Measurements from ENCODE around the gene TAF6L.
"Not testable (repeated sequence)": the region's sequence is repeated elsewhere in the genome, so short reads cannot be mapped to it uniquely, and the experiment has no call there.

TAF6L gene

GRCh38 chr11:62823677-62824076, 52.5 kb downstream of the TAF6L start:
- Histone ChIP-seq H2BK5ac (ENCODE audit: low read depth, low read length, poor library complexity) (no peak overlapping the region), H3K9me3 (ENCODE audit: insufficient read depth, low read depth, low read length) (no peaks in the 10 kb centered on the region), H3K18ac (ENCODE audit: low read length) (no peak overlapping the region), H2BK120ac (ENCODE audit: insufficient read depth, low read length, poor library complexity) (no peak overlapping the region), H2AFZ (ENCODE audit: insufficient read depth, low read length, poor library complexity) (no peak overlapping the region), H2BK12ac (ENCODE audit: low read length) (no peak overlapping the region), H3K36me3 (ENCODE audit: control insufficient read depth in 1 of 2, insufficient read depth in 2 of 2, low read length in 2 of 2) (peaks cover 70 to 78% of the 10 kb centered on the region in 2 experiments), H3K4me1 (ENCODE audit: control insufficient read depth in 1 of 2, insufficient read depth in 2 of 2, low read length in 2 of 2) (no peaks in the 10 kb centered on the region), H3K79me1 (ENCODE audit: low read length) (no peaks in the 10 kb centered on the region), H3K23ac (ENCODE audit: low read length) (no peak overlapping the region), H4K91ac (ENCODE audit: low read depth, low read length) (no peak overlapping the region), H3K14ac (ENCODE audit: low read length) (no peak overlapping the region), H3K27ac (ENCODE audit: low read depth, low read length) (no peak overlapping the region), H3K79me2 (ENCODE audit: control insufficient read depth, insufficient read depth, low read length, poor library complexity) (no peaks in the 10 kb centered on the region), H3K9ac (ENCODE audit: low read length) (no peak overlapping the region), H2AK5ac (ENCODE audit: low read length) (no peak overlapping the region), H3K27me3 (ENCODE audit: insufficient read depth, low read length) (no peaks in the 10 kb centered on the region), H4K12ac (ENCODE audit: low read depth, low read length) (no peak overlapping the region), H3K4ac (ENCODE audit: low read depth, low read length) (no peak overlapping the region), H3K4me2 (ENCODE audit: low read length) (no peak overlapping the region), H3K4me3 (ENCODE audit: low read depth, low read length) (no peak overlapping the region), H4K8ac (ENCODE audit: low read depth, low read length) (no peak overlapping the region)
- DNase-seq, result no peak
- no CpG with 5 or more reads among the region's 3 CpGs for WGBS (ENCODE audit: extremely low coverage, insufficient coverage, insufficient read length)

DNA sequence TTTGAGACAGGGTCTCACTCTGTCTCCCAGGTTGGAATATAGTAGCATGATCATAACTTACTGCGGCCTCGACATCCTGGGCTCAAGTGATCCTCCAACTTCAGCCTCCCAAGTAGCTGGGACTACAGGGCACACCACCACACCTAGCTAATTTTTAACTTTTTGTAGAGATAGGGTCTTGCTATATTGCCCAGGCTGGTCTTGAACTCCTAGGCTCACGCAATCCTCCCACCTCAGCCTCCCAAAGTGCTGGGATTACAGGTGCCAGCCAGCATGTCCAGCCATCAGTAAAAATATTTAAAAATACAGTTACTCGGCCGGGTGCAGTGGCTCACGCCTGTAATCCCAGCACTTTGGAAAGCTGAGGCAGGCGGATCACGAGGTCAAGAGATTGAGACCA, 56.9 kb downstream of the TAF6L start:
- peaks cover 44 to 51% of the 10 kb centered on the region in 2 experiments for H3K36me3 ChIP-seq (ENCODE audit: control insufficient read depth in 1 of 2, insufficient read depth in 2 of 2, low read length in 2 of 2)
- not testable (repeated sequence) for H3K9me3 ChIP-seq (ENCODE audit: insufficient read depth, low read depth, low read length); H3K27me3 ChIP-seq (ENCODE audit: insufficient read depth, low read length); H4K8ac ChIP-seq (ENCODE audit: low read depth, low read length); H3K23ac ChIP-seq (ENCODE audit: low read length); H3K9ac ChIP-seq (ENCODE audit: low read length); H2BK5ac ChIP-seq (ENCODE audit: low read depth, low read length, poor library complexity); H4K12ac ChIP-seq (ENCODE audit: low read depth, low read length); DNase-seq; H3K4me1 ChIP-seq (ENCODE audit: control insufficient read depth in 1 of 2, insufficient read depth in 2 of 2, low read length in 2 of 2); H4K91ac ChIP-seq (ENCODE audit: low read depth, low read length); H3K14ac ChIP-seq (ENCODE audit: low read length); H3K18ac ChIP-seq (ENCODE audit: low read length); H3K4ac ChIP-seq (ENCODE audit: low read depth, low read length); H3K4me2 ChIP-seq (ENCODE audit: low read length); H2AFZ ChIP-seq (ENCODE audit: insufficient read depth, low read length, poor library complexity); H2BK120ac ChIP-seq (ENCODE audit: insufficient read depth, low read length, poor library complexity); H3K27ac ChIP-seq (ENCODE audit: low read depth, low read length); H2BK12ac ChIP-seq (ENCODE audit: low read length); H2AK5ac ChIP-seq (ENCODE audit: low read length); H3K4me3 ChIP-seq (ENCODE audit: low read depth, low read length)
- WGBS (ENCODE audit: extremely low coverage, insufficient coverage, insufficient read length), result no CpG with 5 or more reads among the region's 8 CpGs
- H3K79me1 ChIP-seq (ENCODE audit: low read length), result peaks cover 15% of the 10 kb centered on the region
- H3K79me2 ChIP-seq (ENCODE audit: control insufficient read depth, insufficient read depth, low read length, poor library complexity), result peaks cover 17% of the 10 kb centered on the region

- peak in 1 of 2 donors; percentile 35 for DNase-seq
- Histone ChIP-seq H3K4me2 (ENCODE audit: low read length) (peak overlapping the region; percentile 70), H3K4ac (ENCODE audit: low read depth, low read length) (peak overlapping the region; percentile 84), H3K27ac (ENCODE audit: low read depth, low read length) (peak overlapping the region; percentile 79), H3K23ac (ENCODE audit: low read length) (no peak overlapping the region), H4K8ac (ENCODE audit: low read depth, low read length) (peak overlapping the region; percentile 32), H3K36me3 (ENCODE audit: control insufficient read depth in 1 of 2, insufficient read depth in 2 of 2, low read length in 2 of 2) (peaks cover 40 to 48% of the 10 kb centered on the region in 2 experiments), H3K14ac (ENCODE audit: low read length) (peak overlapping the region; percentile 56), H2AFZ (ENCODE audit: insufficient read depth, low read length, poor library complexity) (peak overlapping the region; percentile 4), H3K9ac (ENCODE audit: low read length) (peak overlapping the region; percentile 96), H2BK120ac (ENCODE audit: insufficient read depth, low read length, poor library complexity) (peak overlapping the region; percentile 9), H3K4me1 (ENCODE audit: control insufficient read depth in 1 of 2, insufficient read depth in 2 of 2, low read length in 2 of 2) (peaks cover 0 to 6% of the 10 kb centered on the region in 2 experiments), H4K12ac (ENCODE audit: low read depth, low read length) (peak overlapping the region; percentile 24), H3K27me3 (ENCODE audit: insufficient read depth, low read length) (no peaks in the 10 kb centered on the region), H3K79me1 (ENCODE audit: low read length) (peaks cover 15% of the 10 kb centered on the region), H3K4me3 (ENCODE audit: low read depth, low read length) (peak overlapping the region; percentile 88), H2AK5ac (ENCODE audit: low read length) (no peak overlapping the region), H3K18ac (ENCODE audit: low read length) (peak overlapping the region; percentile 66), H3K79me2 (ENCODE audit: control insufficient read depth, insufficient read depth, low read length, poor library complexity) (peaks cover 17% of the 10 kb centered on the region), H2BK5ac (ENCODE audit: low read depth, low read length, poor library complexity) (peak overlapping the region; percentile 39), H4K91ac (ENCODE audit: low read depth, low read length) (peak overlapping the region; percentile 32), H2BK12ac (ENCODE audit: low read length) (no peak overlapping the region), H3K9me3 (ENCODE audit: insufficient read depth, low read depth, low read length) (peaks cover 3% of the 10 kb centered on the region)
- WGBS (ENCODE audit: extremely low coverage, insufficient coverage, insufficient read length), result no CpG with 5 or more reads among the region's 33 CpGs
These were observed 59.8 kb downstream of the TAF6L start for GRCh38 chr11:62830904-62831519.

GRCh38 chr11:62831520-62832335, 60.5 kb downstream of the TAF6L start, which contains the start of gene STX5:
Gene STX5 (minus strand): TSS chr11:62832051. CDS start chr11:62831243, 808 bp downstream.
- Histone ChIP-seq H4K91ac (ENCODE audit: low read depth, low read length) (peak within 1 kb of the TSS; percentile 83), H3K23ac (ENCODE audit: low read length) (no peak within 1 kb of the TSS), H4K8ac (ENCODE audit: low read depth, low read length) (peak within 1 kb of the TSS; percentile 93), H3K36me3 (ENCODE audit: control insufficient read depth in 1 of 2, insufficient read depth in 2 of 2, low read length in 2 of 2) (peaks cover 34 to 48% of the 10 kb centered on the region in 2 experiments), H3K4me2 (ENCODE audit: low read length) (peak within 1 kb of the TSS; percentile 81), H3K79me1 (ENCODE audit: low read length) (peaks cover 15% of the 10 kb centered on the region), H3K14ac (ENCODE audit: low read length) (peak within 1 kb of the TSS; percentile 78), H3K4me3 (ENCODE audit: low read depth, low read length) (peak within 1 kb of the TSS; percentile 92), H3K79me2 (ENCODE audit: control insufficient read depth, insufficient read depth, low read length, poor library complexity) (peaks cover 17% of the 10 kb centered on the region), H2BK120ac (ENCODE audit: insufficient read depth, low read length, poor library complexity) (peak within 1 kb of the TSS; percentile 89), H3K9me3 (ENCODE audit: insufficient read depth, low read depth, low read length) (peaks cover 3% of the 10 kb centered on the region), H2BK5ac (ENCODE audit: low read depth, low read length, poor library complexity) (peak within 1 kb of the TSS; percentile 98), H2AFZ (ENCODE audit: insufficient read depth, low read length, poor library complexity) (peak within 1 kb of the TSS; percentile 77), H4K12ac (ENCODE audit: low read depth, low read length) (peak within 1 kb of the TSS; percentile 50), H2AK5ac (ENCODE audit: low read length) (peak within 1 kb of the TSS; percentile 43), H3K27me3 (ENCODE audit: insufficient read depth, low read length) (no peaks in the 10 kb centered on the region), H3K27ac (ENCODE audit: low read depth, low read length) (peak within 1 kb of the TSS; percentile 79), H2BK12ac (ENCODE audit: low read length) (no peak within 1 kb of the TSS), H3K4ac (ENCODE audit: low read depth, low read length) (peak within 1 kb of the TSS; percentile 84), H3K9ac (ENCODE audit: low read length) (peak within 1 kb of the TSS; percentile 96), H3K18ac (ENCODE audit: low read length) (peak within 1 kb of the TSS; percentile 69), H3K4me1 (ENCODE audit: control insufficient read depth in 1 of 2, insufficient read depth in 2 of 2, low read length in 2 of 2) (peaks cover 0 to 6% of the 10 kb centered on the region in 2 experiments)
- WGBS (ENCODE audit: extremely low coverage, insufficient coverage, insufficient read length), result no CpG with 5 or more reads among the region's 65 CpGs
- DNase-seq, result peak; percentile 98 to 99
